ENCODE measurements around the gene TNRC6B. TPM values are rescaled to one million over a fixed set of nuclear protein-coding genes. Genes with fewer than 3 reads are reported as not detected.

TNRC6B gene
- polyA plus RNA-seq, 1 donor from 2014 or later: 7.6 TPM

GRCh38 chr22:40334060-40334459 is 156.3 kb downstream of the TNRC6B start:
- no peaks in the 10 kb centered on the region for H3K27me3 ChIP-seq (ENCODE audit: insufficient read depth, low read depth, low read length)
- H3K4me3 ChIP-seq (ENCODE audit: low read length): no peak overlapping the region
- H3K36me3 ChIP-seq (ENCODE audit: insufficient read depth, low read length): no peaks in the 10 kb centered on the region
- no peaks in the 10 kb centered on the region for H4K20me1 ChIP-seq (ENCODE audit: insufficient read depth)
- H2AFZ ChIP-seq (ENCODE audit: low read depth, low read length): no peak overlapping the region
- no peaks in the 10 kb centered on the region for H3K9me3 ChIP-seq (ENCODE audit: low read length)
- H3K9ac ChIP-seq (ENCODE audit: low read length): no peak overlapping the region
- no peaks in the 10 kb centered on the region for H3K9me2 ChIP-seq (ENCODE audit: insufficient read depth, low read length)
- H3K27ac ChIP-seq (ENCODE audit: low read length): no peak overlapping the region
- no peaks in the 10 kb centered on the region for H3F3A ChIP-seq (ENCODE audit: insufficient read depth, low read length, poor library complexity, severe bottlenecking)
- H3K4me2 ChIP-seq (ENCODE audit: low read length): no peak overlapping the region
- no peaks in the 10 kb centered on the region for H3K79me2 ChIP-seq (replicated peaks; ENCODE audit: insufficient read depth, low read length)
- TF ChIP-seq POLR2AphosphoS5 (IDR thresholded peaks at IDR 0.05) (no peak), RAD21 (conservative IDR thresholded peaks at IDR 0.05) (no peak), TAF1 (IDR thresholded peaks at IDR 0.05; ENCODE audit: low read depth) (no peak), EP300 (conservative IDR thresholded peaks at IDR 0.05; ENCODE audit: poor library complexity, severe bottlenecking) (no peak), SMC3 (conservative IDR thresholded peaks at IDR 0.05; ENCODE audit: poor library complexity) (no peak), REST (IDR thresholded peaks at IDR 0.05; ENCODE audit: borderline replicate concordance) (no peak), EZH2 (IDR thresholded peaks at IDR 0.05; ENCODE audit: borderline replicate concordance, insufficient read depth, low read length, poor library complexity, severe bottlenecking) (no peak), CTCF (IDR thresholded peaks at IDR 0.05; ENCODE audit: poor library complexity, severe bottlenecking) (no peak), MXI1 (conservative IDR thresholded peaks at IDR 0.05; ENCODE audit: poor library complexity, severe bottlenecking) (no peak)

DNA sequence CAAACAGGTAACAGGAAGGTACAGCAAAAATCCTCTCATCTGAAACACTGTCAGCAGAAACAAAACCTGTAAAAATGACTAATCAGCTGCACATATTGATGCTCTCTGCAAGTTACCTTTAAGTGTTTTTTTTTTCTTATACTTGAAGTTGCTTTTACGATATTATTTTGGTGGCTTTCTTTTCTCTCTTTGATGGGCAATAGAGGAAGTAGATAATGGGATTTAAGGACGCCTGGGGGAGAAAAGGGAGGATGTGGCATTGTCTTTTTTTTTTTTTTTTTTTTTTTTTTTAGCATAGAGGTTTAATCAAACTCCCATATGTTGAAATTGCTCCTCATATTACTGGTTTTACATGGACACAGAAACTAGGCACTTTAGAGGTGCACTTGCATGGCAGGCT is 157.2 kb downstream of the TNRC6B start:
- Histone ChIP-seq H3K9me3 (ENCODE audit: low read length) (no peaks in the 10 kb centered on the region), H3K27me3 (ENCODE audit: insufficient read depth, low read depth, low read length) (no peaks in the 10 kb centered on the region), H3K9ac (ENCODE audit: low read length) (no peak overlapping the region), H3K79me2 (replicated peaks; ENCODE audit: insufficient read depth, low read length) (no peaks in the 10 kb centered on the region), H4K20me1 (ENCODE audit: insufficient read depth) (no peaks in the 10 kb centered on the region), H3K4me3 (ENCODE audit: low read length) (no peak overlapping the region), H3K27ac (ENCODE audit: low read length) (no peak overlapping the region), H3K36me3 (ENCODE audit: insufficient read depth, low read length) (no peaks in the 10 kb centered on the region), H3K9me2 (ENCODE audit: insufficient read depth, low read length) (no peaks in the 10 kb centered on the region), H2AFZ (ENCODE audit: low read depth, low read length) (no peak overlapping the region), H3K4me2 (ENCODE audit: low read length) (no peak overlapping the region), H3F3A (ENCODE audit: insufficient read depth, low read length, poor library complexity, severe bottlenecking) (no peaks in the 10 kb centered on the region)
- TF ChIP-seq EP300 (conservative IDR thresholded peaks at IDR 0.05; ENCODE audit: poor library complexity, severe bottlenecking): no peak
- TF ChIP-seq RAD21 (conservative IDR thresholded peaks at IDR 0.05): no peak

DNA sequence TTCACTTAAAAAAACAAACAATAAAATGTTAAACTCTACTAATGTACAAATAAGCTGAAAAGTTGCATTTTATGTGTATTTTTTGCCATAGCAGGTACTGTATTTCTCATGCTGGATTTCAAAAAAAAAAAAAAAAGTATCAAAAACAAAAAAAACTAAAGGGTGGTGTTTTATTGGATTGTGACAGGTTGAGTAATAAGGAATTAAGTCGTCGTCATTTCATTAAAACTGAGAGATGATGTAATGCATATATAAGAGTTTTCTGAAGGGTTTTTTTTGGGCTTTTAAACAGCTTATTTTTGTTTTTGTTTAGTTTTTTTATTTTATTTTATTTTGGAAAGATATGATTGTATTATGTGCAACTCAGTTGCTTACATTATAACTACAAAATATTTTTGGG is 157.6 kb downstream of the TNRC6B start:
- H3K36me3 ChIP-seq (ENCODE audit: insufficient read depth, low read length): no peaks in the 10 kb centered on the region
- H3K9me2 ChIP-seq (ENCODE audit: insufficient read depth, low read length): no peaks in the 10 kb centered on the region
- H3K27ac ChIP-seq (ENCODE audit: low read length): no peak overlapping the region
- H3K9ac ChIP-seq (ENCODE audit: low read length): no peak overlapping the region
- H3K79me2 ChIP-seq (replicated peaks; ENCODE audit: insufficient read depth, low read length): no peaks in the 10 kb centered on the region
- no peaks in the 10 kb centered on the region for H4K20me1 ChIP-seq (ENCODE audit: insufficient read depth)
- TF ChIP-seq EZH2 (IDR thresholded peaks at IDR 0.05; ENCODE audit: borderline replicate concordance, insufficient read depth, low read length, poor library complexity, severe bottlenecking): no peak
- no peak for TF ChIP-seq CTCF (IDR thresholded peaks at IDR 0.05; ENCODE audit: poor library complexity, severe bottlenecking)
- no peak for TF ChIP-seq REST (IDR thresholded peaks at IDR 0.05; ENCODE audit: borderline replicate concordance)
- TF ChIP-seq TAF1 (IDR thresholded peaks at IDR 0.05; ENCODE audit: low read depth): no peak
- no peak for TF ChIP-seq RAD21 (conservative IDR thresholded peaks at IDR 0.05)
- TF ChIP-seq EP300 (conservative IDR thresholded peaks at IDR 0.05; ENCODE audit: poor library complexity, severe bottlenecking): no peak
- TF ChIP-seq POLR2AphosphoS5 (IDR thresholded peaks at IDR 0.05): no peak
- no peak for TF ChIP-seq MXI1 (conservative IDR thresholded peaks at IDR 0.05; ENCODE audit: poor library complexity, severe bottlenecking)
- no peaks in the 10 kb centered on the region for H3K9me3 ChIP-seq (ENCODE audit: low read length)
- no peak overlapping the region for H2AFZ ChIP-seq (ENCODE audit: low read depth, low read length)
- H3K27me3 ChIP-seq (ENCODE audit: insufficient read depth, low read depth, low read length): no peaks in the 10 kb centered on the region
- H3K4me2 ChIP-seq (ENCODE audit: low read length): no peak overlapping the region
- H3F3A ChIP-seq (ENCODE audit: insufficient read depth, low read length, poor library complexity, severe bottlenecking): no peaks in the 10 kb centered on the region
- H3K4me3 ChIP-seq (ENCODE audit: low read length): no peak overlapping the region

Data from neural cell (in vitro differentiated cells).